ENCODE data around the gene NKD2.

NKD2 gene

GRCh38 chr5:1029945-1030625 lies 21.5 kb downstream of the NKD2 start:
- DNase-seq (ENCODE audit: low read depth in 2 of 2) = no peak

GRCh38 chr5:1030801-1031271 lies 22.2 kb downstream of the NKD2 start:
- DNase-seq (ENCODE audit: low read depth in 2 of 2) = no peak

GRCh38 chr5:1031306-1031959 lies 22.8 kb downstream of the NKD2 start:
- no peak for DNase-seq (ENCODE audit: low read depth in 2 of 2)

GRCh38 chr5:1032011-1032410 lies 23.4 kb downstream of the NKD2 start:
- no peak for DNase-seq (ENCODE audit: low read depth in 2 of 2)

- no peak for DNase-seq (ENCODE audit: low read depth in 2 of 2)
Measured at GRCh38 chr5:1032551-1033027, 24.0 kb downstream of the NKD2 start.

GRCh38 chr5:1033178-1033577 lies 24.6 kb downstream of the NKD2 start:
- DNase-seq (ENCODE audit: low read depth in 2 of 2) = no peak

GRCh38 chr5:1033606-1034420 lies 25.2 kb downstream of the NKD2 start:
- no peak for DNase-seq (ENCODE audit: low read depth in 2 of 2)

GRCh38 chr5:1034421-1034905 lies 25.9 kb downstream of the NKD2 start:
- no peak for DNase-seq (ENCODE audit: low read depth in 2 of 2)

- no peak for DNase-seq (ENCODE audit: low read depth in 2 of 2)
Measured at GRCh38 chr5:1034986-1035385, 26.4 kb downstream of the NKD2 start.

GRCh38 chr5:1035421-1036405 lies 27.1 kb downstream of the NKD2 start:
- no peak for DNase-seq (ENCODE audit: low read depth in 2 of 2)

GRCh38 chr5:1036504-1037122 lies 28.0 kb downstream of the NKD2 start:
- no peak for DNase-seq (ENCODE audit: low read depth in 2 of 2)

GRCh38 chr5:1037123-1037670 lies 28.6 kb downstream of the NKD2 start:
- no peak for DNase-seq (ENCODE audit: low read depth in 2 of 2)

- DNase-seq (ENCODE audit: low read depth in 2 of 2) = no peak
Measured at GRCh38 chr5:1037671-1038416, 29.2 kb downstream of the NKD2 start.

- no peak for DNase-seq (ENCODE audit: low read depth in 2 of 2)
Measured at GRCh38 chr5:1038417-1039209, 30.0 kb downstream of the NKD2 start.

GRCh38 chr5:1039210-1039548 lies 30.6 kb downstream of the NKD2 start:
- DNase-seq (ENCODE audit: low read depth in 2 of 2) = no peak

- no peak for DNase-seq (ENCODE audit: low read depth in 2 of 2)
Measured at GRCh38 chr5:1039706-1040260, 31.2 kb downstream of the NKD2 start.

GRCh38 chr5:1040571-1040970 lies 32.0 kb downstream of the NKD2 start:
- no peak for DNase-seq (ENCODE audit: low read depth in 2 of 2)
